ENCODE measurements around the gene RASSF3. TPM values are rescaled to one million over a fixed set of nuclear protein-coding genes. Genes with fewer than 3 reads are reported as not detected.

Gene RASSF3
- total RNA-seq, 1 donor from 2014 or later: 29.5 TPM

- H3K27me3 ChIP-seq: no peaks in the 10 kb centered on the region
- peaks cover 12% of the 10 kb centered on the region for H3K4me1 ChIP-seq
- H3K27ac ChIP-seq: no peak overlapping the region
- no peaks in the 10 kb centered on the region for H3K9me3 ChIP-seq
- H3K36me3 ChIP-seq: no peaks in the 10 kb centered on the region
- intact Hi-C loops (cut with DNase I): no loop called here
- no peak overlapping the region for H3K4me3 ChIP-seq
- no peak for DNase-seq (ENCODE audit: extremely low spot score in 2 of 2)
- TF ChIP-seq CTCF (IDR thresholded peaks at IDR 0.05) (no peak), POLR2AphosphoS5 (IDR thresholded peaks at IDR 0.05; ENCODE audit: insufficient read depth in 1 of 2, low read depth in 1 of 2) (no peak), POLR2A (IDR thresholded peaks at IDR 0.05) (no peak)
Observed at GRCh38 chr12:64635356-64635998, 25.2 kb downstream of the RASSF3 start.

- peaks cover 12% of the 10 kb centered on the region for H3K4me1 ChIP-seq
- no peaks in the 10 kb centered on the region for H3K36me3 ChIP-seq
- no peak for TF ChIP-seq POLR2A (IDR thresholded peaks at IDR 0.05)
- TF ChIP-seq POLR2AphosphoS5 (IDR thresholded peaks at IDR 0.05; ENCODE audit: insufficient read depth in 1 of 2, low read depth in 1 of 2): no peak
- no peak for TF ChIP-seq CTCF (IDR thresholded peaks at IDR 0.05)
- no peak overlapping the region for H3K27ac ChIP-seq
- DNase-seq (ENCODE audit: extremely low spot score in 2 of 2): no peak
- intact Hi-C loops (cut with DNase I): no loop called here
- H3K9me3 ChIP-seq: no peaks in the 10 kb centered on the region
- H3K27me3 ChIP-seq: no peaks in the 10 kb centered on the region
- no peak overlapping the region for H3K4me3 ChIP-seq
Observed at GRCh38 chr12:64636856-64637255, 26.6 kb downstream of the RASSF3 start.

GRCh38 chr12:64639466-64639865 lies 29.2 kb downstream of the RASSF3 start:
- no peak for DNase-seq (ENCODE audit: extremely low spot score in 2 of 2)
- Histone ChIP-seq H3K27me3 (no peaks in the 10 kb centered on the region), H3K36me3 (no peaks in the 10 kb centered on the region), H3K4me3 (no peak overlapping the region), H3K4me1 (peaks cover 19% of the 10 kb centered on the region), H3K9me3 (no peaks in the 10 kb centered on the region), H3K27ac (no peak overlapping the region)
- TF ChIP-seq POLR2A (IDR thresholded peaks at IDR 0.05): no peak
- TF ChIP-seq POLR2AphosphoS5 (IDR thresholded peaks at IDR 0.05; ENCODE audit: insufficient read depth in 1 of 2, low read depth in 1 of 2): no peak
- no peak for TF ChIP-seq CTCF (IDR thresholded peaks at IDR 0.05)
- intact Hi-C loops (cut with DNase I): no loop called here

- no peak overlapping the region for H3K27ac ChIP-seq
- DNase-seq (ENCODE audit: extremely low spot score in 2 of 2): no peak
- H3K9me3 ChIP-seq: no peaks in the 10 kb centered on the region
- no peaks in the 10 kb centered on the region for H3K36me3 ChIP-seq
- H3K4me3 ChIP-seq: no peak overlapping the region
- intact Hi-C loops (cut with DNase I): no loop called here
- no peak for TF ChIP-seq POLR2A (IDR thresholded peaks at IDR 0.05)
- TF ChIP-seq POLR2AphosphoS5 (IDR thresholded peaks at IDR 0.05; ENCODE audit: insufficient read depth in 1 of 2, low read depth in 1 of 2): no peak
- TF ChIP-seq CTCF (IDR thresholded peaks at IDR 0.05): no peak
- H3K4me1 ChIP-seq: peaks cover 26% of the 10 kb centered on the region
- no peaks in the 10 kb centered on the region for H3K27me3 ChIP-seq
Observed at GRCh38 chr12:64646318-64646717, 36.0 kb downstream of the RASSF3 start.

- TF ChIP-seq CTCF (IDR thresholded peaks at IDR 0.05): no peak
- no peak for TF ChIP-seq POLR2AphosphoS5 (IDR thresholded peaks at IDR 0.05; ENCODE audit: insufficient read depth in 1 of 2, low read depth in 1 of 2)
- no peak for TF ChIP-seq POLR2A (IDR thresholded peaks at IDR 0.05)
- Histone ChIP-seq H3K9me3 (no peaks in the 10 kb centered on the region), H3K36me3 (no peaks in the 10 kb centered on the region), H3K4me1 (peaks cover 18% of the 10 kb centered on the region), H3K27ac (no peak overlapping the region), H3K27me3 (no peaks in the 10 kb centered on the region), H3K4me3 (no peak overlapping the region)
- intact Hi-C loops (cut with DNase I): no loop called here
- DNase-seq (ENCODE audit: extremely low spot score in 2 of 2): no peak
Observed at GRCh38 chr12:64649487-64649886, 39.2 kb downstream of the RASSF3 start.
